ENCODE results near the gene METAP1. TPM values are rescaled to one million over a fixed set of nuclear protein-coding genes. Genes with fewer than 3 reads are reported as not detected.
A peak's percentile ranks its signal among the peaks of the same experiment; 100 is the strongest.

The METAP1 gene
- total RNA-seq, 1 experiment from 2014 or later = 72.2 TPM

- no peaks in the 10 kb centered on the region for H3K36me3 ChIP-seq (ENCODE audit: insufficient read depth, low read length, poor library complexity, severe bottlenecking)
- no TSS peak for BruUV-seq (replicated peaks)
- ChIA-PET CTCF (no interaction called here), POLR2A (ENCODE audit: low non-redundant PET) (no interaction called here)
- H3K27ac ChIP-seq (ENCODE audit: low read depth, low read length, poor library complexity, severe bottlenecking) = peak overlapping the region; percentile 60
- DNase-seq (ENCODE audit: low spot score) = no peak
- peaks cover 15% of the 10 kb centered on the region for H3K4me1 ChIP-seq (ENCODE audit: insufficient read depth, low read length, poor library complexity, severe bottlenecking)
- no peaks in the 10 kb centered on the region for H3K27me3 ChIP-seq (replicated peaks; ENCODE audit: insufficient read depth, low read depth, low read length, poor library complexity)
- H3K9me3 ChIP-seq (ENCODE audit: low read depth, low read length, poor library complexity, severe bottlenecking) = no peaks in the 10 kb centered on the region
- TF ChIP-seq CTCF (conservative IDR thresholded peaks at IDR 0.05; ENCODE audit: low read depth, low read length) (no peak), EZH2 (IDR thresholded peaks at IDR 0.05; ENCODE audit: borderline replicate concordance, low read depth, low read length, poor library complexity, severe bottlenecking) (no peak)
- intact Hi-C loops (cut with micrococcal nuclease; ENCODE audit: unreplicated experiment) = no loop called here
- H3K4me3 ChIP-seq (ENCODE audit: low read depth, low read length, poor library complexity, severe bottlenecking) = no peak overlapping the region
Observed at GRCh38 chr4:98969878-98970785, 25.4 kb upstream of the METAP1 start.

DNA sequence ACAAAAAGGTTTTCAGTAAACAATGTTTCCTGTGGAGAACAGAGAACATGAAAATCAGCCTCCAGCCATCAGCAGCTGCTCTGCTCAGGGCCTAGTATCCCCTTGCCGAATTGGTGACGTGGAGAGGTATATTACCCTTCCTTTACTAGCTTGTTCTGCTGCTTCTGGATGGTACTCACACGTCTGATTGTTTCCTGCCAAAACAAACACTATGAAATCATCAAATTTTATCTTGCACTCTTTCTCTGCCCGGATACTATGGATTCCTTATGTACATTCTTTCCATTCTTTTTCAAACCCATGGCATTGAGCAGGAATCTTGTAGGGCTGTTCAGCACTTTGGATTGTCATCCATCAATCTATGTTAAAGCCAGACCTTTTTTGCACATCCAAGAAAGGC, 18.8 kb upstream of the METAP1 start:
- BruUV-seq (replicated peaks) = no TSS peak
- intact Hi-C loops (cut with micrococcal nuclease; ENCODE audit: unreplicated experiment) = no loop called here
- Histone ChIP-seq H3K4me1 (ENCODE audit: insufficient read depth, low read length, poor library complexity, severe bottlenecking) (no peaks in the 10 kb centered on the region), H3K36me3 (ENCODE audit: insufficient read depth, low read length, poor library complexity, severe bottlenecking) (no peaks in the 10 kb centered on the region), H3K9me3 (ENCODE audit: low read depth, low read length, poor library complexity, severe bottlenecking) (no peaks in the 10 kb centered on the region), H3K27ac (ENCODE audit: low read depth, low read length, poor library complexity, severe bottlenecking) (no peak overlapping the region), H3K27me3 (replicated peaks; ENCODE audit: insufficient read depth, low read depth, low read length, poor library complexity) (no peaks in the 10 kb centered on the region), H3K4me3 (ENCODE audit: low read depth, low read length, poor library complexity, severe bottlenecking) (no peak overlapping the region)
- TF ChIP-seq EZH2 (IDR thresholded peaks at IDR 0.05; ENCODE audit: borderline replicate concordance, low read depth, low read length, poor library complexity, severe bottlenecking) (no peak), CTCF (conservative IDR thresholded peaks at IDR 0.05; ENCODE audit: low read depth, low read length) (no peak)
- DNase-seq (ENCODE audit: low spot score) = no peak
- ChIA-PET CTCF (no interaction called here), POLR2A (ENCODE audit: low non-redundant PET) (no interaction called here)

DNA sequence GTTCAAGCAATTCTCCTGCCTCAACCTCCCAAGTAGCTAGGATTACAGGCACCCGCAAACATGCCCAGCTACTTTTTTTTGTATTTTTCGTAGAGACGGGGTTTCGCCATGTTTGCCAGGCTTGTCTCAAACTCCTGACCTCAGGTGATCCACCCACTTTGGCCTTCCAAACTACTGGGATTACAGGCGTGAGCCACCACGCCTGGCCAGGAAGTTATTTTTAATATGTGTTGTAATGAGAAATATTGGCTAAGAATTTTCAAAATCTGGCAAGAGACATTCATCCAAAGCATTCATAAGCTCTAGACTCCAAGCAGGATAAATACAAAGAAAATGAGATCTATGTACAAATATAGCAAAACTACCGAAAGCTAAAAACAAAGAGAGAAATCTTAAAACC, 18.0 kb upstream of the METAP1 start:
- Histone ChIP-seq H3K36me3 (ENCODE audit: insufficient read depth, low read length, poor library complexity, severe bottlenecking) (no peaks in the 10 kb centered on the region), H3K9me3 (ENCODE audit: low read depth, low read length, poor library complexity, severe bottlenecking) (no peaks in the 10 kb centered on the region), H3K4me1 (ENCODE audit: insufficient read depth, low read length, poor library complexity, severe bottlenecking) (no peaks in the 10 kb centered on the region), H3K4me3 (ENCODE audit: low read depth, low read length, poor library complexity, severe bottlenecking) (no peak overlapping the region), H3K27ac (ENCODE audit: low read depth, low read length, poor library complexity, severe bottlenecking) (no peak overlapping the region), H3K27me3 (replicated peaks; ENCODE audit: insufficient read depth, low read depth, low read length, poor library complexity) (no peaks in the 10 kb centered on the region)
- intact Hi-C loops (cut with micrococcal nuclease; ENCODE audit: unreplicated experiment) = no loop called here
- POLR2A ChIA-PET (ENCODE audit: low non-redundant PET) = interaction anchor here (0.7 kb wide), 1 partner anchor 30 kb away, joined by 3 read pairs; no protein-coding TSS in a partner anchor
- TF ChIP-seq CTCF (conservative IDR thresholded peaks at IDR 0.05; ENCODE audit: low read depth, low read length) (no peak), EZH2 (IDR thresholded peaks at IDR 0.05; ENCODE audit: borderline replicate concordance, low read depth, low read length, poor library complexity, severe bottlenecking) (no peak)
- no TSS peak for BruUV-seq (replicated peaks)
- CTCF ChIA-PET = no interaction called here
- no peak for DNase-seq (ENCODE audit: low spot score)

All from A673 (cell line).